KOPT-K1 (cell line): ENCODE results near the gene ZNF716.
"Not testable (repeated sequence)": the region's sequence is repeated elsewhere in the genome, so short reads cannot be mapped to it uniquely, and the experiment has no call there.

Experiments used
- H3K27ac ChIP-seq: fragments of 200-600 bp; sonication (generic); 2 replicates; pipeline ENCODE4 v1.5.1; 2016; ENCODE audit warnings: antibody characterized with exemption, mild to moderate bottlenecking, low read depth, low read length; ENCODE audit not compliant: poor library complexity, severe bottlenecking
- H3K36me3 ChIP-seq: fragments of 200-600 bp; sonication (generic); 2 replicates; pipeline ENCODE4 v1.5.1; 2017; ENCODE audit warnings: antibody characterized with exemption, mild to moderate bottlenecking, low read length, moderate library complexity; ENCODE audit not compliant: insufficient read depth
- H3K9me3 ChIP-seq: fragments of 200-600 bp; sonication (generic); 2 replicates; pipeline ENCODE4 v1.5.1; 2017; ENCODE audit warnings: antibody characterized with exemption, low read length, mild to moderate bottlenecking; ENCODE audit not compliant: insufficient read depth, poor library complexity, severe bottlenecking

Gene ZNF716

GRCh38 chr7:57416601-57417358, 33.2 kb upstream of the ZNF716 start:
- no peak overlapping the region for H3K27ac ChIP-seq
- peaks cover 11% of the 10 kb centered on the region for H3K9me3 ChIP-seq
- H3K36me3 ChIP-seq = no peaks in the 10 kb centered on the region

GRCh38 chr7:57417736-57418135, 32.2 kb upstream of the ZNF716 start:
- Histone ChIP-seq H3K36me3 (no peaks in the 10 kb centered on the region), H3K9me3 (peaks cover 11% of the 10 kb centered on the region), H3K27ac (no peak overlapping the region)

GRCh38 chr7:57423768-57424167, 26.2 kb upstream of the ZNF716 start:
- peaks cover 30% of the 10 kb centered on the region for H3K9me3 ChIP-seq
- no peaks in the 10 kb centered on the region for H3K36me3 ChIP-seq

GRCh38 chr7:57424515-57425238, 25.3 kb upstream of the ZNF716 start:
- Histone ChIP-seq H3K9me3 (peaks cover 30% of the 10 kb centered on the region), H3K27ac (no peak overlapping the region), H3K36me3 (no peaks in the 10 kb centered on the region)

More at GRCh38 chr7:57423768-57424167, 26.2 kb upstream of the ZNF716 start:
- no peak overlapping the region for H3K27ac ChIP-seq

GRCh38 chr7:57425239-57425944, 24.6 kb upstream of the ZNF716 start:
- Histone ChIP-seq H3K9me3 (peaks cover 32% of the 10 kb centered on the region), H3K36me3 (no peaks in the 10 kb centered on the region), H3K27ac (no peak overlapping the region)

GRCh38 chr7:57425969-57426628, 23.9 kb upstream of the ZNF716 start:
- peaks cover 38% of the 10 kb centered on the region for H3K9me3 ChIP-seq
- no peaks in the 10 kb centered on the region for H3K36me3 ChIP-seq

GRCh38 chr7:57426629-57427003, 23.4 kb upstream of the ZNF716 start:
- H3K27ac ChIP-seq = no peak overlapping the region
- no peaks in the 10 kb centered on the region for H3K36me3 ChIP-seq
- H3K9me3 ChIP-seq = peaks cover 38% of the 10 kb centered on the region

More at GRCh38 chr7:57425969-57426628, 23.9 kb upstream of the ZNF716 start:
- H3K27ac ChIP-seq = no peak overlapping the region

- no peak overlapping the region for H3K27ac ChIP-seq
These were observed 22.8 kb upstream of the ZNF716 start for GRCh38 chr7:57427146-57427545.

GRCh38 chr7:57427594-57427993, 22.4 kb upstream of the ZNF716 start:
- Histone ChIP-seq H3K27ac (no peak overlapping the region), H3K36me3 (no peaks in the 10 kb centered on the region), H3K9me3 (peaks cover 38% of the 10 kb centered on the region)

More at GRCh38 chr7:57427146-57427545, 22.8 kb upstream of the ZNF716 start:
- H3K36me3 ChIP-seq = no peaks in the 10 kb centered on the region
- H3K9me3 ChIP-seq = peaks cover 38% of the 10 kb centered on the region

GRCh38 chr7:57432583-57432982, 17.4 kb upstream of the ZNF716 start:
- Histone ChIP-seq H3K36me3 (no peaks in the 10 kb centered on the region), H3K9me3 (peaks cover 23% of the 10 kb centered on the region)

GRCh38 chr7:57437581-57437980, 12.4 kb upstream of the ZNF716 start:
- peaks cover 47% of the 10 kb centered on the region for H3K9me3 ChIP-seq

More at GRCh38 chr7:57432583-57432982, 17.4 kb upstream of the ZNF716 start:
- no peak overlapping the region for H3K27ac ChIP-seq

GRCh38 chr7:57438244-57438643, 11.7 kb upstream of the ZNF716 start:
- Histone ChIP-seq H3K36me3 (no peaks in the 10 kb centered on the region), H3K9me3 (peaks cover 53% of the 10 kb centered on the region), H3K27ac (no peak overlapping the region)

More at GRCh38 chr7:57437581-57437980, 12.4 kb upstream of the ZNF716 start:
- Histone ChIP-seq H3K36me3 (no peaks in the 10 kb centered on the region), H3K27ac (no peak overlapping the region)

- Histone ChIP-seq H3K36me3 (no peaks in the 10 kb centered on the region), H3K9me3 (peaks cover 33% of the 10 kb centered on the region), H3K27ac (no peak overlapping the region)
These were observed 6.4 kb upstream of the ZNF716 start for GRCh38 chr7:57443567-57443966.

- H3K9me3 ChIP-seq = peaks cover 71% of the 10 kb centered on the region
- not testable (repeated sequence) for H3K27ac ChIP-seq, H3K36me3 ChIP-seq
These were observed 19.3 kb downstream of the ZNF716 start for GRCh38 chr7:57469186-57469828.
